ENCODE measurements around the gene ZSCAN29.
"Not testable (repeated sequence)": the region's sequence is repeated elsewhere in the genome, so short reads cannot be mapped to it uniquely, and the experiment has no call there.

ZSCAN29 gene

DNA sequence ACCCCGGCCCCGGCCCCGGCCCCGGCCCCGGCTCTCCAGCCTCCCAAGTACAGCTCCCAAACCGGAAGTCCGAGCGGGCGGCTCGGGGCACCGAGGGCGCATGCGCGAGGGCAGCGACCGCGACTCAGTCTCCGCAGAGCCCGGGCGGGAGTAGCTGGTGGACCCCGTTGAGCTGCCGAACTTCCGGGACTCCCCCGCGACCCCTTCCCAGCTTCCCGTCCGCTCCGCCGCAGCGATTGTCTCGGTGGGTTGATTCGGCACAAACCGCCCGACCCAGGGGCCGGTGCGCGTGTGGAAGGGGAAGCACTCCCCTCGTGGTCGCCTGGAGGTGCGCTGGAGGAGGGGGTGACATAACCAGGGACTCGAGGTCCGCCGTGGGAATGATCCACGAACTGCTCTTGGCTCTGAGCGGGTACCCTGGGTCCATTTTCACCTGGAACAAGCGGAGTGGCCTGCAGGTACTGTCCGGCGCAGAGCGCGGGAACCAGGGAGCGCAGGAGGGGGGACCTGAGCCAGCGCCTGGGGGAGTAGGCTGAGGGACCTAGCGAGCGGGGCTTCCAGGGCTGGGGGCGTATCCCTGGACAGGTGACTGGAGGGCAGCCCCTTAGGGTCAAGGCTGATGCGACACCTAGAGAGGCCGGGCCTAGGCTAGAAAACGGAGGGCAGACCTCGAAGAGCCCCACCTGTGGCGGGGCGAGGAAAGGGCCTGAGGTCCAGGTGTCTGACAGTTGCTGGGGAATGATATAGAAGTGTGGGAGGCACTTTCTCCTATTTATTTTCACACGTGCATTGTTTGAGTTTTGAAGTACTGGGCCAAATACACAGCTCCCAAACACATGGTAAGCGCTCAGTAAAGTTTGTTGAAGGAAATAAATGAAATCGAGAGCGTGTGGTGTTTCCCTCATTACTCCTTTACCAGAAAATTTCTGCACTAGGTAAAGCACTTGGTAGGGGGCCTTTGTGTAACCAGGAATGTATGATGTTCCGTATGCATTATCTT is at the start of gene ZSCAN29, which contains the start of gene TUBGCP4:
TSS of gene ZSCAN29 (minus strand) at position 69 of the 1,000 bp plus-strand sequence. CDS start 1,130 bp downstream, outside the sequence.
TSS of gene TUBGCP4 (plus strand) at position 127 of the 1,000 bp plus-strand sequence. CDS start at position 381, 254 bp downstream.
- DNase-seq = peak; percentile 39

GRCh38 chr15:43420435-43420834 is 49.6 kb upstream of the ZSCAN29 start:
- no peak for DNase-seq

DNA sequence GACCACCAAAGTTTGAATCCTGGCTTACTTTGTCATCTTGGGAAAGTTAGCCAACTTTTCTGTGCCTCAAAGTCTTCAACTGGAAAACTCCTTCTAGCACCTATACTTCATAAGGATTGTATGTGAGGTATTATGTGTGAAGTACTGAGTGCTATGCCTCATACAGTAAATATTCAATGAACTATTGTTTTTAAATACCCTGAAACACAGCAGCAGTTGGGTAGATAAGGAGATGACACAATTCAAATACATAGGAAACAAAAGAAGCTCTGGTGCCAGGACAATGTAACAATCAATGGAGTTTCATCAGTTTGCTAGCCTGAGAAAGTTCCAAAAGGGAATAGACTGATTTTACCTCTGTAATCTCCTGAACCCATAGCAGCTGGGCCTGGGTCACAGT is 43.4 kb upstream of the ZSCAN29 start:
- DNase-seq = no peak

GRCh38 chr15:43412096-43412495 is 41.3 kb upstream of the ZSCAN29 start:
- no peak for DNase-seq

DNA sequence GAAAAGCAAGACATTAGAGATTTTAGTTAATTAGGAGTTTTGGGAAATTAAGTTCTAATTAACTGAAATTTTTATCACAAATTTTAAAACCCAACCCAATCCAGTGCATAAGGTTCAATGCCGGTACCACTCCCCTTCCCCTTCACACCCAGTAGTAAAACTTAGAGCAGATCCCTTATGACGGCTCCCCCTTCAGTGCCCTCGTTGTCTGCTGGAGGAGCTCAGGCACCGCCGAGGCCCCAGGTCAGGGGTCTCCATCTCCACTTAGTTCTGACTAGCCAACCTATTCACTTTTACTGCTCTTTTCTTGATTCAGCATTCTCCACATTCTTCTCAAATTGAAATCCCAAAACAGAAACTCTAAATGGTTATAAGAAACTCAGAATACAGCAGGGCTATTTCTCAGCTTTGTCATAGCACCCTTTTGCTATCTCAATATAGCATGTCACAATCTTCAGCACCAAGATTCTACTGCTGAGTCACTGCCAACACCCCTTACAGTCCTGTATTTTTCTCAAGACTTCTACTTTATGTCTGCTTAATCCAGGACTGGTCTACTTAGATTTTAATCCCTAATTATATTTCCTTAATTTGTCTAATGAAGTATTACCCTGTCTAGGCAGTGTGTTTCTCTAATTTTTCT is 39.9 kb upstream of the ZSCAN29 start:
- no peak for DNase-seq

DNA sequence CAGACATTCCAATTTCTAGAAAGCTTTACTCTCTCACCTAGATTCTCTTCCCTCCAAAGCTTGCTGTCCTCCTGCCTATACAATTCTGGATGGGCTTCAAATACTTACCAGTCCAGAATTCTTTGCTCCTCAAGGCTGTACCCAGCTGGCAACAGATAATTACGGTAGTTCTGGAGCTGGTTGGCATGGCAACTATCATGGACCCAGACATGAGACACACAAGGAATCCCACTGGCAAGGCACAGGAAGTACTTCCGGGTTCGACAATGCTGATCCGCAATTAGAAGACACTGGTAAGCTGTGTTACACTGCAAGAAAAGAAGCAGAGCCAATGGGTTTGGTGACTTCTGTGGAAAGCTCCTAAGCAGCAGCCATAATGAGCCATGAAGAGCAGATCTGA is 37.9 kb upstream of the ZSCAN29 start:
- DNase-seq = no peak

- DNase-seq = no peak
Observed at GRCh38 chr15:43406808-43407207, 36.0 kb upstream of the ZSCAN29 start.

- DNase-seq = no peak
Observed at GRCh38 chr15:43406189-43406588, 35.3 kb upstream of the ZSCAN29 start.

GRCh38 chr15:43404130-43404529 is 33.3 kb upstream of the ZSCAN29 start:
- DNase-seq = no peak

GRCh38 chr15:43403616-43404015 is 32.8 kb upstream of the ZSCAN29 start:
- no peak for DNase-seq

- DNase-seq = no peak
Observed at GRCh38 chr15:43402255-43402654, 31.4 kb upstream of the ZSCAN29 start.

- not testable (repeated sequence) for DNase-seq
Observed at GRCh38 chr15:43393592-43393991, 22.7 kb upstream of the ZSCAN29 start.

GRCh38 chr15:43390723-43391122 is 19.9 kb upstream of the ZSCAN29 start:
- no peak for DNase-seq

DNA sequence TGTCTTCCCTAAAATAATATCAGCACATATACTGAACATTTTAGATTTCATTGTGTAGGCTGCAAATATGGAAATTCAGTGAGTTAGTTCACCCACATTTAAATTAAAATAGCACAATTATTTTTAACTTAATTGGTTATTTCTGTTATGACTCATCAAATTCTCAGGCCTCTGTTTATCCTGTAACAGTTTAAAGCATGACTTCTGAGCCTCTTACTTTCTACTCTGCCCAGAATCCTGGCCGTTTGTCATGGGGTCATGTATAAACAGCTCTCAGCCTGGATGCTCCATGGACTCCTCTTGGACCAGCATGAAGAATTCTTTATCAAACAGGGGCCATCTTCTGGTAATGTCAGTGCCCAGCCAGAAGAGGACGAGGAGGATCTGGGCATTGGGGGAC is 12.2 kb upstream of the ZSCAN29 start:
- DNase-seq = no peak

- DNase-seq = no peak
Observed at GRCh38 chr15:43382310-43382709, 11.5 kb upstream of the ZSCAN29 start.

GRCh38 chr15:43378601-43379000 is 7.8 kb upstream of the ZSCAN29 start:
- no peak for DNase-seq

DNA sequence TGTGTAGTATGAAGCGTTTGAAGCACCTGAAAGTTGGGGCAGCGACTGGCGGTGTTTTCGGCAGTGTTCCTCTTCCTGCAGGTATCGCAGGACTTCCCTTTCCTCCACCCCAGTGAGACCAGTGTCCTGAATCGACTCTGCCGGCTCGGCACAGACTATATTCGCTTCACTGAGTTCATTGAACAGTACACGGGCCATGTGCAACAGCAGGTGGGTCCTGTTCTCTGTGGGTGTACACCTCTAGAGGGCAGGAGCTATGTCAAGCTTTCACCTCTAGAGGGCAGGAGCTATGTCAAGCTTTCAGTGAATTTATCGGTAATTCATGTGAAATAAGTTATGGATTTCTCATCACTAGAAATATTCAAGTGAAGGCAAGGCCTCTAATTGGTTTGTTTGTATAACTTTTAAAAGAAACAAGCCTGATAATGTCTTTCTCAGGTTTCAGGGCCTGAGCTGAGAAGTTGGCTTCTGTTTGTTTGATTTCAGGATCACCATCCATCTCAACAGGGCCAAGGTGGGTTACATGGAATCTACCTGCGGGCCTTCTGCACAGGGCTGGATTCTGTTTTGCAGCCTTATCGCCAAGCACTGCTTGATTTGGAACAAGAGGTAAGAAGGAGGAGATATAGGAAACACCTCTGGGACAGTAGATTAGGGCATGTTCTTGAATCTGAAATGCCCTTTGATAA is 5.3 kb upstream of the ZSCAN29 start:
- no peak for DNase-seq

DNA sequence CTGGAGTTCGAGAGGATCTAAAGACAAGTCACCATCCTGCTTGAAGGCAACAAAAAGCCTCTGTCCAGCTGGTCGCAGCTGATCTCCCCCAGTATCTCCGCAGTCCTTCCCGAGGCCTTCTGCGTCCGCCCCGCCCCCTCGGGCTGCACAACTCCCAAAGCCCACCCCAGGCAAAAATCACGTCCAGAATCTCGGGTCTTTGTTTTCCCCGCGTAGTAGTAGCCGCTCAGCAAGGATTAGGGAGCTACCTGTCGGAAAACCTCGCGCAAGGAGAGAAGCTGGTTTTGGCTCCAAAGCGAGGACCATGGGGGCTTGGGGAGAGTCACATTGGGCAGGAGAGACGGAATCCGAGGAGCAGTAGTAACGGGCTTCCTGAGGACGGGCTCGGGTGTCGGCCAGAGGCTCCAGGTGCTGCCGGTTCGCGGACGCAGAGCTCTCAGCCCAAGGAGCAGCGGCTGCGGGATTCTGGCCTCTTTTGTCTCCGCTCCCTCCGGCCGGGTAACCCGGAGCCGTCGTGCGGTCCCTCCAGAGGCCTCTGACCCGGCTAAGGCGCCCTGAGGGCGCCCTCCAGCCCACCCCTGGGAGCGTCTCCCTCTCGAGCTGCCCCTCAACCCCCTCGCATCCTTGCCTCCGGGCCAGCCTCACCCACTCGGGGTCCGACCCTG is 401 bp downstream of the ZSCAN29 start:
- DNase-seq = no peak

GRCh38 chr15:43361313-43361903 is 9.4 kb downstream of the ZSCAN29 start:
- no peak for DNase-seq

DNA sequence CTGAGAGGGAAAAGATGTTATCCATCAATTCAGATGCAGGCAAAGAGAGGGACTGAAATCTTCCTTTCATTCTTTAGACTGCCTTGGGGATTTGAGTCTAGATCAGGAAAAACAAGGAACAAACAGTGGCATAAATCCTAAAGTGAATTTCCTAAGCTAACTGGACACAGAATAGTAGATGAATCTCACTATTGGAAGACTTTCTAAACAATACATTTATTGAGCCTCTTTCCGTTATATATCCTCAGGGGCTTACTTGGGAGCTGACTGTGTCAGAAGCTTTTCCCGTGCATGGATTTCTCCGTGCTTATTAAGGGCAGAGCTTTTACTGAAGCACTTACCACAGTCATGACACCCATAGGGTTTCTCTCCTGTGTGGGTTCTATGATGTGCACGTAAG is 10.0 kb downstream of the ZSCAN29 start:
- no peak for DNase-seq

DNA sequence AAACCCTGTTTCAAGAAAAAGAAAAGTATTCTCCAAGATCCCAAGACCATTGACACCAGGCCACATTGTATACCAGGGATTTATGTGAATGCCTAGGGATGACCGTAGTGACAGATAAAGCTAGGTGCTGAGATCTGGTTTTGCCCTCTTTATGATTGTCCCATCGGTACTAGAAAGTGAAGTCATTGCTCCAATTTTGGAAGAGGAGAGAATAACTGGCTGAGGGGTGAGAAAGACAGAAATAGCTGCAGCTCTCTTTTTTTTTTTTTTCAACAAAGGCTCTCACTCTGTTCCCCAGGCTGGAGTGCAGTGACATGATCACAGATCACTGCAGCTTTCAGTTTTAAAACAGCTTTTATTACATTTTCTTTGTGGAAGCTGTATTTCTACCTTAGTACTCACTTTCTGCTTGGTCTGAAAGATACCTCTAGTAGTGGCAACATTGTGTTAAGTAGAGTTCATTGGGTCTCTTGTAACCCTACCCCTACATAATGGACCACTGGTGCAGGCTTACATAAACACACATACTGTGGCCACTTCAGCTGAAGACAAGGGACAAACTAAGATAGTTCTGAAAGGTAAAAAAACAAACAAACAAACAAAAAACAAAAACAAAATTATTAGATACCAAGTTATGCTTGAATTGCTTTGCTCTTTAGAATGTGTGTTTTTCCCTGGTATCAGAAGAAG is 18.0 kb downstream of the ZSCAN29 start:
- DNase-seq = no peak

DNA sequence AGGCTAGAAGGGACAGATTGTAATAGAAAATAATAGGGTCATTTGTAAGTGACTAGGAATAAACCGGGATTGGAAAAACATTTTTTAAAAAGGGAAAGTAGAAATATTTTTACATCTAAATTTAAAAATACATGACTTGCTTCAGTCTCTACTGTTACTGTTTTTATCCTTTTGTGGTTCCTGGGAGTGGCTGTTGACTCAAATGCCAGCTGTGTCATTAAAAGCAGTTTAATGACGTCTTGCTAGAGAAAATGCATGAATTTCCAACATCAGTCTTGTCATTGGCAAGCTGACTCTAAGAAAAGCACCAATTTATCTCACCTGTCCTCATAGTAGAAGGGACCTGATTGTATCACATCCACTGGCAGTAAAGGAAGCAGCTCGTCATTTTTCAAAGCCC is 23.7 kb downstream of the ZSCAN29 start:
- no peak for DNase-seq

Data from SHP77 treated with DMSO at 0.1 percent for 48 hours (cell line).